Measurements from ENCODE around the gene MUC2. TPM values are rescaled to one million over a fixed set of nuclear protein-coding genes. Genes with fewer than 3 reads are reported as not detected.

The MUC2 gene
- total RNA-seq, 1 donor from 2014 or later: not detected

- H3K9me3 Mint-ChIP-seq (ENCODE audit: unreplicated experiment): no peaks in the 10 kb centered on the region
- H3K4me3 Mint-ChIP-seq (ENCODE audit: unreplicated experiment): no peak overlapping the region
- H3K27ac Mint-ChIP-seq (ENCODE audit: unreplicated experiment): no peak overlapping the region
- TF ChIP-seq CTCF (IDR thresholded peaks at IDR 0.05; ENCODE audit: unreplicated experiment): no peak
- peaks cover 24% of the 10 kb centered on the region for H3K27me3 Mint-ChIP-seq (ENCODE audit: unreplicated experiment)
- H3K4me1 Mint-ChIP-seq (ENCODE audit: unreplicated experiment): peaks cover 6% of the 10 kb centered on the region
- no peak for DNase-seq (ENCODE audit: low spot score)
- peaks cover 4% of the 10 kb centered on the region for H3K36me3 Mint-ChIP-seq (ENCODE audit: low read depth, unreplicated experiment)
These were observed 34.9 kb upstream of the MUC2 start for GRCh38 chr11:1039481-1040427.

DNA sequence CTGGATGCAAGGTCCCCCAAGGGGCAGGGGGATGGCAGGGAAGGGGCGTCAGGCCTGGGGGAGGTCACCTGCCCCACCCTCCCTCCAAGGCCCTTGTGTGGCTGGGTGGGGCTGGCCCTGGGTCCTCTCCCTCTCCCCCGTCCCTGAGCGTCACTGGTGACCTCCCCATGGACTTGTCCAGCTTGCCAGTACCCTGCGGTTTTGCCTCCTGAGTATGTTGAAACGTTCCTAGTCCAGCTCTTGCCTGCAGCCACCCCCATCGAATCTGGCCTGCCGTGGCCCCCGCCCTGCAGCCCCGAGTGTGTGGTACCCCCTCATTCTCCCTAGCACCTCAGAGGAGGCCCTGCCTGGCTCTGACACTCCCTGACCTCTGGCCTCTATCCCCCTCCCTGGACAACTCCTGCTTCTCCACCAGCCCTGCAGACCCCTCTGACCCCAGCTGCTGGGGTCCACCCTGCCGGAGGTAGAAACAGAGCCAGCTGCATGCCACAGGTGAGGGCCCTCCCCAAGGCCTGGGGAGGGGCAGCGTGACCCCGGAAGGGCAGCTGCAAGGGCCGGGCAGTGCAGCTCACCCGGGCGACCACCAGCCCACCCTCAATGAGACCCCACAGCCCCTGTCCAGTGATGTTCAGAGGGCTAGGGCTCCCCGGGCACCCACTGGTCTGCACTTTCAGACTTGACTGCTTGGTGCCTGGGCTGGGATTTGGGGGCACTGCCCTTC lies 34.1 kb upstream of the MUC2 start:
- H3K4me3 Mint-ChIP-seq (ENCODE audit: unreplicated experiment): no peak overlapping the region
- peaks cover 6% of the 10 kb centered on the region for H3K4me1 Mint-ChIP-seq (ENCODE audit: unreplicated experiment)
- no peak for DNase-seq (ENCODE audit: low spot score)
- TF ChIP-seq CTCF (IDR thresholded peaks at IDR 0.05; ENCODE audit: unreplicated experiment): no peak
- no peak overlapping the region for H3K27ac Mint-ChIP-seq (ENCODE audit: unreplicated experiment)
- peaks cover 9% of the 10 kb centered on the region for H3K36me3 Mint-ChIP-seq (ENCODE audit: low read depth, unreplicated experiment)
- no peaks in the 10 kb centered on the region for H3K9me3 Mint-ChIP-seq (ENCODE audit: unreplicated experiment)
- H3K27me3 Mint-ChIP-seq (ENCODE audit: unreplicated experiment): peaks cover 22% of the 10 kb centered on the region

DNA sequence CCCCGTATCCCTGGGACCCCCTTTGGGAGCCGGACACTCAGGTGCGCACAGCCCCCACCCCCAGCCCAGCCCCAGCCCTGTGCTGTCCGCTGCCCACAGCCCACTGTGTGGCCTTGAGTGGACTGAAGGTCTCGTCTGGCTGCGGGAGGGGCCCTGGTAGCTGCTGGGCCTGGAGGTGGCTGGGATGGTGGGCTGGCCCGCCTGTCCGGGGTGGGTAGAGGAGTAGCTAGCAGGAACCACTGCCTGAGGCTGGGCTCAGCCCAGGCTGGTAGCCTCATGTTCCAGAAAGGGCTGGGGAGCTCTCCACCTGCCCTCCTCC lies 33.6 kb upstream of the MUC2 start:
- Mint-ChIP-seq H3K36me3 (ENCODE audit: low read depth, unreplicated experiment) (peaks cover 9% of the 10 kb centered on the region), H3K4me3 (ENCODE audit: unreplicated experiment) (no peak overlapping the region), H3K27ac (ENCODE audit: unreplicated experiment) (no peak overlapping the region)

DNA sequence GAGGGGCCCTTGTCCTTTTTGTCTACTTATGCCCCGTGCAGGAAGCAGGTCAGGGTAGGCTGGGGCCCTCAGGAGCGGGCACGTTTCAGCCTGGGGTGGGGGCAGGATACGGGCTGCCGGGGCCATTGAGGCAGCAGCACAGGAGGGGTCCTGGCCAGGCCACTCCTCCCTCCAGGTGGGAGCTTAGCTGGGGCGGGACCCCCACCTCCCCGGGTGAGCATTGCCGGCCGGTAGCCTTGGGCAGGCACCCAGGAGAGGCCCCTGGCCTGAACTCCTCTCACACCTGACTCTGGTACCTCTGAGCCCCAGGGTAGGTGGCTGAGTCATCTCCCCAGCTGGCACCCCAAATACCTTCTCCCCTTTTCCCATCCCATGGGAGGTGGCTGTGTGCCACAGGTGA lies 33.2 kb upstream of the MUC2 start:
- no peak for DNase-seq (ENCODE audit: low spot score)
- peaks cover 24% of the 10 kb centered on the region for H3K27me3 Mint-ChIP-seq (ENCODE audit: unreplicated experiment)
- no peak overlapping the region for H3K4me3 Mint-ChIP-seq (ENCODE audit: unreplicated experiment)

More for the DNA sequence above, 33.6 kb upstream of the MUC2 start:
- Mint-ChIP-seq H3K4me1 (ENCODE audit: unreplicated experiment) (peaks cover 6% of the 10 kb centered on the region), H3K27me3 (ENCODE audit: unreplicated experiment) (peaks cover 22% of the 10 kb centered on the region), H3K9me3 (ENCODE audit: unreplicated experiment) (no peaks in the 10 kb centered on the region)
- TF ChIP-seq CTCF (IDR thresholded peaks at IDR 0.05; ENCODE audit: unreplicated experiment): no peak
- DNase-seq (ENCODE audit: low spot score): no peak

More for the DNA sequence above, 33.2 kb upstream of the MUC2 start:
- Mint-ChIP-seq H3K27ac (ENCODE audit: unreplicated experiment) (no peak overlapping the region), H3K36me3 (ENCODE audit: low read depth, unreplicated experiment) (peaks cover 9% of the 10 kb centered on the region), H3K4me1 (ENCODE audit: unreplicated experiment) (peaks cover 6% of the 10 kb centered on the region), H3K9me3 (ENCODE audit: unreplicated experiment) (no peaks in the 10 kb centered on the region)
- TF ChIP-seq CTCF (IDR thresholded peaks at IDR 0.05; ENCODE audit: unreplicated experiment): no peak
